ENCODE measurements around the gene UACA. TPM values are rescaled to one million over a fixed set of nuclear protein-coding genes. Genes with fewer than 3 reads are reported as not detected.

The UACA gene
- total RNA-seq, 4 donors from 2014 or later = 35.9 to 78.9 (median 50.5) TPM

- no peak overlapping the region for H3K27ac ChIP-seq
- no peak for ATAC-seq
- 86 to 91% methylated on average over 2 to 3 of the region's 3 CpGs for WGBS, 2 donors (ENCODE audit: low coverage in 1 of 2)
- no peaks in the 10 kb centered on the region for H3K36me3 ChIP-seq
- no peaks in the 10 kb centered on the region for H3K9me3 ChIP-seq
- no peak overlapping the region for H3K4me3 ChIP-seq
- no peaks in the 10 kb centered on the region for H3K27me3 ChIP-seq
- H3K4me1 ChIP-seq = no peaks in the 10 kb centered on the region
- TF ChIP-seq POLR2AphosphoS5 (IDR thresholded peaks at IDR 0.05) = no peak
Measured at GRCh38 chr15:70783041-70783440, 19.7 kb upstream of the UACA start.

GRCh38 chr15:70781236-70781635 is 17.9 kb upstream of the UACA start:
- Histone ChIP-seq H3K27ac (no peak overlapping the region), H3K4me3 (no peak overlapping the region), H3K36me3 (no peaks in the 10 kb centered on the region), H3K9me3 (no peaks in the 10 kb centered on the region), H3K4me1 (no peaks in the 10 kb centered on the region), H3K27me3 (no peaks in the 10 kb centered on the region)
- TF ChIP-seq POLR2AphosphoS5 (IDR thresholded peaks at IDR 0.05) = no peak
- TF ChIP-seq CTCF (IDR thresholded peaks at IDR 0.05) = no peak
- no peak for TF ChIP-seq POLR2A (IDR thresholded peaks at IDR 0.05)
- no peak for TF ChIP-seq EP300 (IDR thresholded peaks at IDR 0.05)
- 100% methylated on average over 4 of the region's 5 CpGs; no CpG with 5 or more reads in 1 of the 2 donors for WGBS, 2 donors (ENCODE audit: low coverage in 1 of 2)
- no peak for ATAC-seq

GRCh38 chr15:70778258-70779076 is 15.1 kb upstream of the UACA start:
- 43 to 57% methylated on average over 3 of the region's 3 CpGs for WGBS, 2 donors (ENCODE audit: low coverage in 1 of 2)
- Histone ChIP-seq H3K4me1 (no peaks in the 10 kb centered on the region), H3K4me3 (no peak overlapping the region), H3K27me3 (no peaks in the 10 kb centered on the region), H3K36me3 (no peaks in the 10 kb centered on the region), H3K27ac (no peak overlapping the region), H3K9me3 (no peaks in the 10 kb centered on the region)
- TF ChIP-seq POLR2AphosphoS5 (IDR thresholded peaks at IDR 0.05) (no peak), CTCF (IDR thresholded peaks at IDR 0.05) (no peak), POLR2A (IDR thresholded peaks at IDR 0.05) (no peak), EP300 (IDR thresholded peaks at IDR 0.05) (no peak)
- ATAC-seq = no peak

- TF ChIP-seq CTCF (IDR thresholded peaks at IDR 0.05) = no peak
- no peak for TF ChIP-seq EP300 (IDR thresholded peaks at IDR 0.05)
- no peak for TF ChIP-seq POLR2A (IDR thresholded peaks at IDR 0.05)
- no peak for TF ChIP-seq POLR2AphosphoS5 (IDR thresholded peaks at IDR 0.05)
- WGBS, 2 donors (ENCODE audit: low coverage in 1 of 2) = 63 to 72% methylated on average over 7 of the region's 7 CpGs
- H3K27me3 ChIP-seq = no peaks in the 10 kb centered on the region
- ATAC-seq = no peak
- H3K9me3 ChIP-seq = no peaks in the 10 kb centered on the region
- no peak overlapping the region for H3K4me3 ChIP-seq
- H3K4me1 ChIP-seq = no peaks in the 10 kb centered on the region
- no peaks in the 10 kb centered on the region for H3K36me3 ChIP-seq
- H3K27ac ChIP-seq = no peak overlapping the region
Measured at GRCh38 chr15:70777170-70777926, 14.0 kb upstream of the UACA start.

- no peaks in the 10 kb centered on the region for H3K36me3 ChIP-seq
- H3K4me1 ChIP-seq = no peaks in the 10 kb centered on the region
- 71 to 100% methylated on average over 2 of the region's 2 CpGs for WGBS, 2 donors (ENCODE audit: low coverage in 1 of 2)
- H3K4me3 ChIP-seq = no peak overlapping the region
- ATAC-seq = no peak
- H3K27ac ChIP-seq = no peak overlapping the region
- no peak for TF ChIP-seq POLR2A (IDR thresholded peaks at IDR 0.05)
- no peak for TF ChIP-seq POLR2AphosphoS5 (IDR thresholded peaks at IDR 0.05)
- TF ChIP-seq EP300 (IDR thresholded peaks at IDR 0.05) = no peak
- no peak for TF ChIP-seq CTCF (IDR thresholded peaks at IDR 0.05)
- no peaks in the 10 kb centered on the region for H3K9me3 ChIP-seq
- H3K27me3 ChIP-seq = no peaks in the 10 kb centered on the region
Measured at GRCh38 chr15:70775160-70775559, 11.8 kb upstream of the UACA start.
